Activated CD8-positive, alpha-beta memory T cell treated with anti-CD3 and anti-CD28 coated beads for 24 hours (primary cell): ENCODE results near the gene TP53INP2.

Experiments used
- DNase-seq: peaks from one replicate; pipeline ENCODE4 v3.0.0-alpha.2; 2020

The TP53INP2 gene

GRCh38 chr20:34732523-34732922, 28.4 kb downstream of the TP53INP2 start:
- DNase-seq, result no peak

GRCh38 chr20:34736106-34736735, 32.1 kb downstream of the TP53INP2 start:
- no peak for DNase-seq

DNA sequence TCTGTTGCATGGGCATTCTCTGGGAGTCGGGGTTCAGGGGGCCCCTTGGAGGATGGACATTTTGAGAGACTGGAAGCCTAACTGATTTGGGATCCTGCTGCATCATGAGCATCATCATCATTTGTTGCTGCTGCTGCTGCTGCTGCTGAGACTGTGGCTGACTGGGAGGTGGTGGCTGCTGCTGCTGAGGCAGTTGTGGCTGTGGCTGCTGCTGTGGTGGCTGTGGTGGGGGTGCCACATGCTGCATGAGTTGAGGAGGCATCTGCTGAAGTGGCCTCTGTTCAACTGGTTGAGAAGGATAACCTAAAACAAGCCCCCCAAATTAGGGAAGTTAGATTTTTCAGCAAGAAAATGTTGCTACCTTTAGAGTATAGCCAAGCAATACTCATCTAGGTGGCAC, 38.9 kb downstream of the TP53INP2 start:
- no peak for DNase-seq

DNA sequence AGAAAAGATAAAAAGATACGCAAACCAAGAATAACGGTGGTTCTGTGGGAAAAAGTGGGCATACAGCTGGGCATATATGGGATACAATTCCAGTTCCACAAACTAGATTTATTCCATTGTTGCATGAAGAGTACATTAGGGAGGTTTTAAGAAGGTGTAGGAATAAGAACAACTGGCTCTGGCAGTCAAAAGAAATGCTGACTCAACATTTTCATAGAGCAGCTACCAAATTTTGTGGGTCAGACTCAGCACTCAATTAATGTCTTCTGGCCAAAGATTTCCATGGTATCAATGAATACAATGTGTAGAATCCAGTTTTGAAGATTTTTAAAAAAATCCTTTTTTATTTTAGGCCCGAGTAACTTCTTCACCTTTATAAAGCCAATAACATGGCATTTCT, 40.2 kb downstream of the TP53INP2 start:
- no peak for DNase-seq

GRCh38 chr20:34744847-34745246, 40.7 kb downstream of the TP53INP2 start:
- DNase-seq, result no peak

DNA sequence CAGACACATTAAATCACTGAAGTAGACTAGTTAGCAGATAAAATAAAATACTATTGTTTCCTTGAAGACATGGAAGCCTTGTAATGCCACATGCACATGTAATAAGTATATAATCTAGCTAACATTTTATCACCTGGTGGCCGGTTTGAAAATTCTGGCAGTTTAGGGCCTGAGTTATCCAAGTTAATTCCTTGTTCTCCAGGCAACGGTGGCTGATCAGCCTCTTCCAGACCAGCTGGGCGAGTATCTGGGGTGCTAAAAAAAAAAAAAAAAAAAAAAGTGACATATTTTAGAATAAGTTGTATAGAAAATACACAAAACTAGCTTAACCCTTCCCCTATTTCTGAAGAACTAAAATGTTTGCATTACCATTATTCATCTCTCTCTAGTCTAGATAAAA, 42.5 kb downstream of the TP53INP2 start:
- DNase-seq, result no peak

DNA sequence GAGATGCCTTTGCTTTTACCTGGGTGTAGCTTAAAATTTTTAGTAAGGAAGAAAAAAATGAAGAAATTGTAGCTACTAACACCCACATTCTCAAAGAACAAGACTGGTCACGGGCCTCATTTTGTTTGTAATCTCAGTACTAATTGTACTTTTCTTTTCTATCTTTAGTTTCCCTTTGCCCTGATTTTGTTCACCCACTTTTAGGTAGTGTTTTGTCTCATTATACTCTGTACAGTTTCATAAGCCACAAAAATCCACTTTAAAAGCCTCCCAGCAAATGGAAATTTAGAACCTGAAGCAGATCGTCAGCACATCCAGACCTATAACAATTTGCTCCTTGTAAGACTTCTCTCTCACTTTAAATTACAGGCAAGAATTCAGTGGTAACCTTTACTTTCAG, 43.3 kb downstream of the TP53INP2 start:
- DNase-seq, result no peak

GRCh38 chr20:34748709-34749108, 44.6 kb downstream of the TP53INP2 start:
- no peak for DNase-seq

- no peak for DNase-seq
Observed at GRCh38 chr20:34750484-34750883, 46.3 kb downstream of the TP53INP2 start.

DNA sequence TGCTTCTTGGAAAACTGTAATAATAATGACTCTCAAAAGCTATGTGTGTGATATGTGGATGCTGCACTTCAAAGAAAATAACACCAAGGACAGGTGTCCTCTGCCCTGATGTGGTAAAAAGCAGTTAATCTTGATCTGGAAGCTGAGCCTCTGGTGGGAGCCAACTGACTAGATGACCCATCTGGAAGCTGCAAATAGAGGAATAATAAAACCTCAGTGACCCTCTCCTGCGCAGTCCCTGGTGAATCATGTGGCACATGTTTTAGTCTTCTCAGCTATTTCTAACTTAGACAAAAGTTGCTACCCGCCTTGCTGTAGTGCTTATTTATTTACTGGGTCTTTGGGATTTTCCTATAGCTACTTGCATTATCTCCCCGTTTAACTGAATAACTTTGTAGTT, 47.3 kb downstream of the TP53INP2 start:
- no peak for DNase-seq

GRCh38 chr20:34753706-34754461, 49.7 kb downstream of the TP53INP2 start:
- no peak for DNase-seq

GRCh38 chr20:34754611-34755010, 50.5 kb downstream of the TP53INP2 start:
- no peak for DNase-seq

DNA sequence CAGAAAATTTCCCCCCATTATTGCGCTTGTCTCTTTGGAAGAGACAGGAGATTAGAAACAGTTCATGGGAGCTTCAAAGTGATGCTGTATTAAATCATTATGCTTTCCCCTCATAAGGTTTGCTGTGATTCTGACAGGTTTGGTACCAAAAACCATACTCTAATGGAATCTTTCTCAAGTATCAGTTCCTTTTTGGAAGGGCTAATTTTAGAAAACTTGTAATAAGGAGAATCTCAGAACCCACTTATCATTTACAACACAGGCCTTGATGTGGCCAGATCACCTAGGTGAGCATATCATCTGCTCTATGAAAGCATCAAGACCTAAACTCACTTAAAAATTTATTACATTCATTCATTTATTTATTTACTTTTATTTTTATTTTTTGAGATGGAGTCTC, 51.2 kb downstream of the TP53INP2 start:
- DNase-seq, result no peak

DNA sequence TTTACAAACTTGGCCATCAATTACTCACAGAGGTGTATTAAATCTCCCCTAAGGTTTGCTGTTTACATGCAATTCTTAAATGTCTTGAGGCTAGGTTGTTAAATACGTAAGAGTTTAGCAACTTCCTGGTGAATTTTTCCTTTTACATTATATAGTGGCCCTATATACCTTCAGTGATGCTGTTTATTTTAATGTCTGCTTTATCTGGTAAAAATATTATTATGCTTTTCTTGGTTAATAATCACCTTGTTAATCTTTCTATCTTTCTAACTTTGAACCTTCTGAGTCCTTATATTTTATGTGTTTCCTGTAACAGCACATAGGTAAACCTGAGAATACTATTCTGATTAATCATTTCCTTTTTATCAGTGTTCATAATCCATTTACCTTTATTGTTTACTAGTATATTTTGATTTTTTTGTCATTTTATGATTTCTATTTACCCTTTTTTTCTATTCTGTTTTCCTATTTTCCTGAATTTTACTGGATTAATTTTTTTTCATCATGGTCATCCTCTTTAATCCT, 57.9 kb downstream of the TP53INP2 start:
- DNase-seq, result no peak
